ENCODE results near the gene ZNF853. TPM values are rescaled to one million over a fixed set of nuclear protein-coding genes. Genes with fewer than 3 reads are reported as not detected.

ZNF853 gene
- total and polyA plus RNA-seq, 2 donors from 2014 or later = 3.4 to 5.4 TPM

- H3K27me3 ChIP-seq (ENCODE audit: control insufficient read depth, insufficient read depth, low read length) = no peaks in the 10 kb centered on the region
- intact Hi-C loops (cut with DNase I) = no loop called here
- peak overlapping the region; percentile 20 to 86 (median 45) for H3K9ac ChIP-seq (ENCODE audit: low read length in 3 of 3)
- H3K4me3 ChIP-seq (ENCODE audit: low read length in 3 of 3) = peak overlapping the region; percentile 65 to 81 (median 74)
- DNase-seq (peak in 2 of 5 donors; percentile 58 to 62), FAIRE-seq (no peak)
- peaks cover 0 to 5% (median 4%) of the 10 kb centered on the region in 3 donors for H3K4me1 ChIP-seq (ENCODE audit: control insufficient read depth in 2 of 3, insufficient read depth in 2 of 3, low read depth in 1 of 3, low read length in 3 of 3)
- H3K9me3 ChIP-seq (ENCODE audit: control insufficient read depth in 2 of 3, insufficient read depth in 1 of 3, low read length in 3 of 3) = no peaks in the 10 kb centered on the region
- H3K27ac ChIP-seq (ENCODE audit: low read depth in 2 of 2, low read length in 2 of 2) = peak overlapping the region; percentile 8 to 51
- peaks cover 4 to 27% (median 10%) of the 10 kb centered on the region in 3 donors for H3K36me3 ChIP-seq (ENCODE audit: control insufficient read depth in 2 of 3, insufficient read depth in 3 of 3, low read length in 3 of 3)
- no peak for TF ChIP-seq CTCF (IDR thresholded peaks at IDR 0.05; ENCODE audit: borderline replicate concordance, extremely low read depth, insufficient read depth)
These were observed 24.7 kb upstream of the ZNF853 start for GRCh38 chr7:6590645-6591110.

DNA sequence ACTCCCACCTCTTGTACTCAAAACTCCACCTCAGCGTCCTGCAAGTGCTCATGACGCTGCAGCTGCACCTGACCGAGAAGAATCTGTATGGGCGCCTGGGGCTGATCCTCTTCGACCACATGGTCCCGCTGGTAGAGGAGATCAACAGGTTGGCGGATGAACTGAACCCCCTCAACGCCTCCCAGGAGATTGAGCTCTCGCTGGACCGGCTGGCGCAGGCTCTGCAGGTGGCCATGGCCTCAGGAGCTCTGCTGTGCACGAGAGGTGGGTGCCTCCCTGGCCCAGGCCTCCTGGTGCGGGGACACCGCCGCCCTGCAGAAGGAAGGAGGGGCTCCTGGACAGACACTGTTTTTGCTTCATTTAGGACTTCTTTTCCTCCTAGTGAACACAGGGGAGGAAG, 15.3 kb upstream of the ZNF853 start:
- intact Hi-C loops (cut with DNase I) = no loop called here
- H3K27ac ChIP-seq (ENCODE audit: low read depth in 2 of 2, low read length in 2 of 2) = no peak overlapping the region
- no peaks in the 10 kb centered on the region for H3K4me1 ChIP-seq (ENCODE audit: control insufficient read depth in 2 of 3, insufficient read depth in 2 of 3, low read depth in 1 of 3, low read length in 3 of 3)
- no peak overlapping the region for H3K9ac ChIP-seq (ENCODE audit: low read length in 3 of 3)
- no peak for FAIRE-seq
- H3K27me3 ChIP-seq (ENCODE audit: control insufficient read depth, insufficient read depth, low read length) = no peaks in the 10 kb centered on the region
- no peak overlapping the region for H3K4me3 ChIP-seq (ENCODE audit: low read length in 3 of 3)
- no peak for DNase-seq
- TF ChIP-seq CTCF (IDR thresholded peaks at IDR 0.05; ENCODE audit: borderline replicate concordance, extremely low read depth, insufficient read depth) = no peak
- no peaks in the 10 kb centered on the region for H3K9me3 ChIP-seq (ENCODE audit: control insufficient read depth in 2 of 3, insufficient read depth in 1 of 3, low read length in 3 of 3)
- peaks cover 9 to 27% (median 10%) of the 10 kb centered on the region in 3 donors for H3K36me3 ChIP-seq (ENCODE audit: control insufficient read depth in 2 of 3, insufficient read depth in 3 of 3, low read length in 3 of 3)

GRCh38 chr7:6604458-6604857, 11.0 kb upstream of the ZNF853 start:
- Histone ChIP-seq H3K4me1 (ENCODE audit: control insufficient read depth in 2 of 3, insufficient read depth in 2 of 3, low read depth in 1 of 3, low read length in 3 of 3) (no peaks in the 10 kb centered on the region), H3K9ac (ENCODE audit: low read length in 3 of 3) (no peak overlapping the region), H3K4me3 (ENCODE audit: low read length in 3 of 3) (no peak overlapping the region), H3K27me3 (ENCODE audit: control insufficient read depth, insufficient read depth, low read length) (no peaks in the 10 kb centered on the region), H3K9me3 (ENCODE audit: control insufficient read depth in 2 of 3, insufficient read depth in 1 of 3, low read length in 3 of 3) (no peaks in the 10 kb centered on the region), H3K36me3 (ENCODE audit: control insufficient read depth in 2 of 3, insufficient read depth in 3 of 3, low read length in 3 of 3) (peaks cover 0 to 5% (median 4%) of the 10 kb centered on the region in 3 donors), H3K27ac (ENCODE audit: low read depth in 2 of 2, low read length in 2 of 2) (no peak overlapping the region)
- no peak for DNase-seq
- intact Hi-C loops (cut with DNase I) = no loop called here
- FAIRE-seq = no peak
- no peak for TF ChIP-seq CTCF (IDR thresholded peaks at IDR 0.05; ENCODE audit: borderline replicate concordance, extremely low read depth, insufficient read depth)
